Activated CD8-positive, alpha-beta T cell treated with anti-CD3 and anti-CD28 coated beads for 36 hours (primary cell): Measurements from ENCODE around the gene SP6. TPM values are rescaled to one million over a fixed set of nuclear protein-coding genes. Genes with fewer than 3 reads are reported as not detected.

Experiments
- ATAC-seq: fragments of 200-7000 bp; cut with Tn5 transposase; one replicate; pipeline ENCODE4 v1.10.0; 2021; ENCODE audit warnings: mild to moderate bottlenecking, moderate library complexity
- CTCF ChIA-PET: fragments of 350-600 bp; sonication (Branson Sonifier 250); formaldehyde crosslinking; loops from one replicate; lab custom pipeline; 2021; ENCODE audit warnings: antibody characterized with exemption; lab: Charles Lee
- POLR2A ChIA-PET: fragments of 350-600 bp; sonication (Branson Sonifier 250); formaldehyde crosslinking; loops from one replicate; lab custom pipeline; 2021; ENCODE audit warnings: antibody characterized with exemption; lab: Charles Lee
- DNase-seq: peaks from one replicate; pipeline ENCODE4 v3.0.0-alpha.2; 2020
- H3K27ac Mint-ChIP-seq: one replicate; pipeline ENCODE4 v1.8.0; 2021; ENCODE audit warnings: mild to moderate bottlenecking, mixed read lengths
- H3K27me3 Mint-ChIP-seq: one replicate; pipeline ENCODE4 v1.8.0; 2021; ENCODE audit warnings: mixed read lengths
- H3K36me3 Mint-ChIP-seq: one replicate; pipeline ENCODE4 v1.8.0; 2021; ENCODE audit warnings: low read depth, mixed read lengths
- H3K4me1 Mint-ChIP-seq: one replicate; pipeline ENCODE4 v1.8.0; 2021; ENCODE audit warnings: low read depth, mixed read lengths
- H3K4me3 Mint-ChIP-seq: one replicate; pipeline ENCODE4 v1.8.0; 2021; ENCODE audit warnings: mild to moderate bottlenecking, moderate library complexity, mixed read lengths
- H3K9me3 Mint-ChIP-seq: one replicate; pipeline ENCODE4 v1.8.0; 2021; ENCODE audit warnings: mixed read lengths
- CTCF ChIP-seq: fragments of 200-600 bp; IDR thresholded peaks from one replicate; pipeline ENCODE4 v1.8.0; 2022; ENCODE audit warnings: antibody characterized with exemption, mild to moderate bottlenecking
- intact Hi-C: fragments of 100-400 bp; cut with micrococcal nuclease; formaldehyde crosslinking; loops from one replicate; pipeline ENCODE4 v1.10.0; 2022
- total RNA-seq, 2 experiments: library from RNA; stranded (reverse); gene quantifications; one replicate each; pipeline ENCODE4 v1.2.3, GENCODE V29; 2021

The SP6 gene
- total RNA-seq, 2 experiments from 2014 or later, result 0.13 to 0.18 TPM

- Mint-ChIP-seq H3K36me3 (no peaks in the 10 kb centered on the region), H3K4me1 (peaks cover 27% of the 10 kb centered on the region), H3K27me3 (peaks cover 23% of the 10 kb centered on the region), H3K27ac (peak overlapping the region; percentile 91), H3K9me3 (no peaks in the 10 kb centered on the region), H3K4me3 (peak overlapping the region; percentile 92)
- CTCF ChIA-PET, result interaction anchor here (0.8 to 20.8 kb wide), 24 partner anchors 10 to 180 kb away, joined by 3 to 586 read pairs (median 5); partner anchors contain the start of genes CDK5RAP3, LRRC46, MRPL10 and PNPO
- TF ChIP-seq CTCF, result peak; percentile 61
- ATAC-seq (no peak), DNase-seq (no peak)
- POLR2A ChIA-PET, result interaction anchor here (0.8 to 1.6 kb wide), 8 partner anchors 10 to 64 kb away, joined by 3 to 15 read pairs (median 5); partner anchors contain the start of genes LRRC46, MRPL10, SP2 and SP6
- intact Hi-C loops, result loop anchor here (1.0 kb wide), 1 partner anchor 49 kb away; no protein-coding TSS in a partner anchor
Measured at GRCh38 chr17:47841488-47842291, 9.3 kb downstream of the SP6 start.

GRCh38 chr17:47840742-47841487, 10.0 kb downstream of the SP6 start, which contains the start of gene SCRN2:
SCRN2 (minus strand) TSS chr17:47841273; CDS start chr17:47840843, 430 bp downstream.
- intact Hi-C loops, result no loop called here
- ChIA-PET POLR2A (interaction anchor here (0.6 to 1.6 kb wide), 8 partner anchors 10 to 57 kb away, joined by 3 to 15 read pairs (median 5); partner anchors contain the start of genes LRRC46, MRPL10, SP2 and SP6), CTCF (interaction anchor here (0.8 to 20.8 kb wide), 23 partner anchors 10 to 180 kb away, joined by 3 to 586 read pairs (median 5); partner anchors contain the start of genes CDK5RAP3, LRRC46, MRPL10 and PNPO)
- Mint-ChIP-seq H3K27me3 (peaks cover 16% of the 10 kb centered on the region), H3K9me3 (no peaks in the 10 kb centered on the region), H3K27ac (peak within 1 kb of the TSS; percentile 91), H3K4me3 (peak within 1 kb of the TSS; percentile 92), H3K36me3 (no peaks in the 10 kb centered on the region), H3K4me1 (peaks cover 28% of the 10 kb centered on the region)
- peak; percentile 92 for DNase-seq
- ATAC-seq, result peak; percentile 96
- TF ChIP-seq CTCF, result peak; percentile 99

- H3K9me3 Mint-ChIP-seq, result no peaks in the 10 kb centered on the region
- H3K27ac Mint-ChIP-seq, result peak overlapping the region; percentile 36
- peak overlapping the region; percentile 92 for H3K4me3 Mint-ChIP-seq
- no peak for DNase-seq
- CTCF ChIA-PET, result interaction anchor here (0.8 to 20.8 kb wide), 16 partner anchors 9 to 181 kb away, joined by 3 to 586 read pairs (median 5); partner anchors contain the start of genes CDK5RAP3, LRRC46, MRPL10 and PNPO
- H3K4me1 Mint-ChIP-seq, result peaks cover 33% of the 10 kb centered on the region
- ATAC-seq, result no peak
- no peak for TF ChIP-seq CTCF
- H3K36me3 Mint-ChIP-seq, result no peaks in the 10 kb centered on the region
- intact Hi-C loops, result no loop called here
- POLR2A ChIA-PET, result interaction anchor here (1.2 to 2.3 kb wide), 5 partner anchors 11 to 55 kb away, joined by 4 to 15 read pairs (median 5); partner anchors contain the start of genes SP2 and SP6
- H3K27me3 Mint-ChIP-seq, result peaks cover 9% of the 10 kb centered on the region
Measured at GRCh38 chr17:47840001-47840741, 10.8 kb downstream of the SP6 start.

GRCh38 chr17:47839071-47839470, 11.9 kb downstream of the SP6 start:
- no peak overlapping the region for H3K4me3 Mint-ChIP-seq
- H3K4me1 Mint-ChIP-seq, result peaks cover 42% of the 10 kb centered on the region
- TF ChIP-seq CTCF, result no peak
- H3K36me3 Mint-ChIP-seq, result no peaks in the 10 kb centered on the region
- no peaks in the 10 kb centered on the region for H3K9me3 Mint-ChIP-seq
- DNase-seq (no peak), ATAC-seq (no peak)
- H3K27ac Mint-ChIP-seq, result no peak overlapping the region
- peaks cover 3% of the 10 kb centered on the region for H3K27me3 Mint-ChIP-seq
- ChIA-PET CTCF (interaction anchor here (2.9 to 20.8 kb wide), 2 partner anchors 8 to 48 kb away, joined by 25 to 586 read pairs; partner anchors contain the start of genes LRRC46, MRPL10 and SP2), POLR2A (interaction anchor here (1.3 to 2.3 kb wide), 2 partner anchors 45 to 56 kb away, joined by 5 to 7 read pairs; no protein-coding TSS in a partner anchor)
- intact Hi-C loops, result no loop called here
